ENCODE results near the gene DEF6. TPM values are rescaled to one million over a fixed set of nuclear protein-coding genes. Genes with fewer than 3 reads are reported as not detected.

The DEF6 gene
- total and polyA plus RNA-seq, 2 of the 8 experiments (the other 6 are each of a cell fraction or from before 2014, with no cell fraction given), result 3.3 to 4.1 TPM

DNA sequence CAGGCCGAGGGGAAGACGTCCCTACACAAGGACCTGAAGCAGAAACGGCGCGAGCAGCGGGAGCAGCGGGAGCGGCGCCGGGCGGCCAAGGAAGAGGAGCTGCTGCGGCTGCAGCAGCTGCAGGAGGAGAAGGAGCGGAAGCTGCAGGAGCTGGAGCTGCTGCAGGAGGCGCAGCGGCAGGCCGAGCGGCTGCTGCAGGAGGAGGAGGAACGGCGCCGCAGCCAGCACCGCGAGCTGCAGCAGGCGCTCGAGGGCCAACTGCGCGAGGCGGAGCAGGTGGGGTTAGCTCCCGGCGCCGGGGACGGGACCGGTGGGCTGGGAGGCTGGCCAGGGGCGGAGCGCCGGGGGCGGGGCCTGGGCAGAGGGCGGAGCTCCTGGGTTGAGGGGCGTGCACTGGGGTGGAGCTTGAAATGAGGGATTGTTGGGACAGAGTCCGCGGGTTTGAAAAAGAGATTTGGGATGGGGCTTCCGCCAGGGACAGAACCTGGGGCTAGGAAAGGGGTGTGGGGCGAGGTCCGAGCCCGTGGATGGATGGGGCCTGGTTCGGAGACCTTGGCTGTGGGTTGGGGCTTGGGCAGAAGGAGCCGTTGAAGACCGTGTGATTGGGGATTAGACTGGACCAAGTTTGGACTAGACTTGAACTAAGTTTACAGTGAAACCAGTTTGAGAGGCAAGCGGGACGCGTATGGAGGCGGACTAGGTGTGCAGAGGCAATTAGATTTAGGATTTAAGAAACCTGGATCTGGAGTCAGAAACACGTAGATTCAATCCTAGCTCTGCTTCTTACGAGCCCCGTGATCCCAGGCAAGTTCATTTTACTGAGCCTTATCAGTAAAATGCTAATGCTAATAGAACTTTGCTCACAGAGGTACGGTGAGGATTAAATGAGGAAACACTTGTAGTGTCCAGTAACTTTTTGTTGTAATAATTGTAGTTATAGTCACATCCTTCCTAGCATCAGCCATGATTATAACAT is 20.9 kb downstream of the DEF6 start (continued):
- TF ChIP-seq PHF8 (conservative IDR thresholded peaks at IDR 0.05; ENCODE audit: low read depth, low read length), result peak; percentile 58; the same call in 1 of the 2 replicates
- TF ChIP-seq TBP (IDR thresholded peaks at IDR 0.05; ENCODE audit: low read depth, low read length), result peak; percentile 54; the same call in 1 of the 2 replicates
- TF ChIP-seq, protein P1, sequence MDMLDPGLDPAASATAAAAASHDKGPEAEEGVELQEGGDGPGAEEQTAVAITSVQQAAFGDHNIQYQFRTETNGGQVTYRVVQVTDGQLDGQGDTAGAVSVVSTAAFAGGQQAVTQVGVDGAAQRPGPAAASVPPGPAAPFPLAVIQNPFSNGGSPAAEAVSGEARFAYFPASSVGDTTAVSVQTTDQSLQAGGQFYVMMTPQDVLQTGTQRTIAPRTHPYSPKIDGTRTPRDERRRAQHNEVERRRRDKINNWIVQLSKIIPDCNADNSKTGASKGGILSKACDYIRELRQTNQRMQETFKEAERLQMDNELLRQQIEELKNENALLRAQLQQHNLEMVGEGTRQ (IDR thresholded peaks at IDR 0.05; ENCODE audit: low read length), result no peak
- TF ChIP-seq, protein P2, sequence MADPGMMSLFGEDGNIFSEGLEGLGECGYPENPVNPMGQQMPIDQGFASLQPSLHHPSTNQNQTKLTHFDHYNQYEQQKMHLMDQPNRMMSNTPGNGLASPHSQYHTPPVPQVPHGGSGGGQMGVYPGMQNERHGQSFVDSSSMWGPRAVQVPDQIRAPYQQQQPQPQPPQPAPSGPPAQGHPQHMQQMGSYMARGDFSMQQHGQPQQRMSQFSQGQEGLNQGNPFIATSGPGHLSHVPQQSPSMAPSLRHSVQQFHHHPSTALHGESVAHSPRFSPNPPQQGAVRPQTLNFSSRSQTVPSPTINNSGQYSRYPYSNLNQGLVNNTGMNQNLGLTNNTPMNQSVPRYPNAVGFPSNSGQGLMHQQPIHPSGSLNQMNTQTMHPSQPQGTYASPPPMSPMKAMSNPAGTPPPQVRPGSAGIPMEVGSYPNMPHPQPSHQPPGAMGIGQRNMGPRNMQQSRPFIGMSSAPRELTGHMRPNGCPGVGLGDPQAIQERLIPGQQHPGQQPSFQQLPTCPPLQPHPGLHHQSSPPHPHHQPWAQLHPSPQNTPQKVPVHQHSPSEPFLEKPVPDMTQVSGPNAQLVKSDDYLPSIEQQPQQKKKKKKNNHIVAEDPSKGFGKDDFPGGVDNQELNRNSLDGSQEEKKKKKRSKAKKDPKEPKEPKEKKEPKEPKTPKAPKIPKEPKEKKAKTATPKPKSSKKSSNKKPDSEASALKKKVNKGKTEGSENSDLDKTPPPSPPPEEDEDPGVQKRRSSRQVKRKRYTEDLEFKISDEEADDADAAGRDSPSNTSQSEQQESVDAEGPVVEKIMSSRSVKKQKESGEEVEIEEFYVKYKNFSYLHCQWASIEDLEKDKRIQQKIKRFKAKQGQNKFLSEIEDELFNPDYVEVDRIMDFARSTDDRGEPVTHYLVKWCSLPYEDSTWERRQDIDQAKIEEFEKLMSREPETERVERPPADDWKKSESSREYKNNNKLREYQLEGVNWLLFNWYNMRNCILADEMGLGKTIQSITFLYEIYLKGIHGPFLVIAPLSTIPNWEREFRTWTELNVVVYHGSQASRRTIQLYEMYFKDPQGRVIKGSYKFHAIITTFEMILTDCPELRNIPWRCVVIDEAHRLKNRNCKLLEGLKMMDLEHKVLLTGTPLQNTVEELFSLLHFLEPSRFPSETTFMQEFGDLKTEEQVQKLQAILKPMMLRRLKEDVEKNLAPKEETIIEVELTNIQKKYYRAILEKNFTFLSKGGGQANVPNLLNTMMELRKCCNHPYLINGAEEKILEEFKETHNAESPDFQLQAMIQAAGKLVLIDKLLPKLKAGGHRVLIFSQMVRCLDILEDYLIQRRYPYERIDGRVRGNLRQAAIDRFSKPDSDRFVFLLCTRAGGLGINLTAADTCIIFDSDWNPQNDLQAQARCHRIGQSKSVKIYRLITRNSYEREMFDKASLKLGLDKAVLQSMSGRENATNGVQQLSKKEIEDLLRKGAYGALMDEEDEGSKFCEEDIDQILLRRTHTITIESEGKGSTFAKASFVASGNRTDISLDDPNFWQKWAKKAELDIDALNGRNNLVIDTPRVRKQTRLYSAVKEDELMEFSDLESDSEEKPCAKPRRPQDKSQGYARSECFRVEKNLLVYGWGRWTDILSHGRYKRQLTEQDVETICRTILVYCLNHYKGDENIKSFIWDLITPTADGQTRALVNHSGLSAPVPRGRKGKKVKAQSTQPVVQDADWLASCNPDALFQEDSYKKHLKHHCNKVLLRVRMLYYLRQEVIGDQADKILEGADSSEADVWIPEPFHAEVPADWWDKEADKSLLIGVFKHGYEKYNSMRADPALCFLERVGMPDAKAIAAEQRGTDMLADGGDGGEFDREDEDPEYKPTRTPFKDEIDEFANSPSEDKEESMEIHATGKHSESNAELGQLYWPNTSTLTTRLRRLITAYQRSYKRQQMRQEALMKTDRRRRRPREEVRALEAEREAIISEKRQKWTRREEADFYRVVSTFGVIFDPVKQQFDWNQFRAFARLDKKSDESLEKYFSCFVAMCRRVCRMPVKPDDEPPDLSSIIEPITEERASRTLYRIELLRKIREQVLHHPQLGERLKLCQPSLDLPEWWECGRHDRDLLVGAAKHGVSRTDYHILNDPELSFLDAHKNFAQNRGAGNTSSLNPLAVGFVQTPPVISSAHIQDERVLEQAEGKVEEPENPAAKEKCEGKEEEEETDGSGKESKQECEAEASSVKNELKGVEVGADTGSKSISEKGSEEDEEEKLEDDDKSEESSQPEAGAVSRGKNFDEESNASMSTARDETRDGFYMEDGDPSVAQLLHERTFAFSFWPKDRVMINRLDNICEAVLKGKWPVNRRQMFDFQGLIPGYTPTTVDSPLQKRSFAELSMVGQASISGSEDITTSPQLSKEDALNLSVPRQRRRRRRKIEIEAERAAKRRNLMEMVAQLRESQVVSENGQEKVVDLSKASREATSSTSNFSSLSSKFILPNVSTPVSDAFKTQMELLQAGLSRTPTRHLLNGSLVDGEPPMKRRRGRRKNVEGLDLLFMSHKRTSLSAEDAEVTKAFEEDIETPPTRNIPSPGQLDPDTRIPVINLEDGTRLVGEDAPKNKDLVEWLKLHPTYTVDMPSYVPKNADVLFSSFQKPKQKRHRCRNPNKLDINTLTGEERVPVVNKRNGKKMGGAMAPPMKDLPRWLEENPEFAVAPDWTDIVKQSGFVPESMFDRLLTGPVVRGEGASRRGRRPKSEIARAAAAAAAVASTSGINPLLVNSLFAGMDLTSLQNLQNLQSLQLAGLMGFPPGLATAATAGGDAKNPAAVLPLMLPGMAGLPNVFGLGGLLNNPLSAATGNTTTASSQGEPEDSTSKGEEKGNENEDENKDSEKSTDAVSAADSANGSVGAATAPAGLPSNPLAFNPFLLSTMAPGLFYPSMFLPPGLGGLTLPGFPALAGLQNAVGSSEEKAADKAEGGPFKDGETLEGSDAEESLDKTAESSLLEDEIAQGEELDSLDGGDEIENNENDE (IDR thresholded peaks at IDR 0.05; ENCODE audit: insufficient replicate concordance, low read length), result no peak
- TF ChIP-seq BCL11A (IDR thresholded peaks at IDR 0.05; ENCODE audit: low read depth in 2 of 2, low read length in 2 of 2), result no peak
- TF ChIP-seq EZH2 (IDR thresholded peaks at IDR 0.05; ENCODE audit: low read depth, low read length, severe bottlenecking), result no peak
- TF ChIP-seq KDM5A (IDR thresholded peaks at IDR 0.05; ENCODE audit: low read length), result no peak
